ENCODE measurements around the gene PANK4.
"Not testable (repeated sequence)": the region's sequence is repeated elsewhere in the genome, so short reads cannot be mapped to it uniquely, and the experiment has no call there.

PANK4 gene

GRCh38 chr1:2473198-2473597 is 53.2 kb downstream of the PANK4 start:
- no peak for DNase-seq

DNA sequence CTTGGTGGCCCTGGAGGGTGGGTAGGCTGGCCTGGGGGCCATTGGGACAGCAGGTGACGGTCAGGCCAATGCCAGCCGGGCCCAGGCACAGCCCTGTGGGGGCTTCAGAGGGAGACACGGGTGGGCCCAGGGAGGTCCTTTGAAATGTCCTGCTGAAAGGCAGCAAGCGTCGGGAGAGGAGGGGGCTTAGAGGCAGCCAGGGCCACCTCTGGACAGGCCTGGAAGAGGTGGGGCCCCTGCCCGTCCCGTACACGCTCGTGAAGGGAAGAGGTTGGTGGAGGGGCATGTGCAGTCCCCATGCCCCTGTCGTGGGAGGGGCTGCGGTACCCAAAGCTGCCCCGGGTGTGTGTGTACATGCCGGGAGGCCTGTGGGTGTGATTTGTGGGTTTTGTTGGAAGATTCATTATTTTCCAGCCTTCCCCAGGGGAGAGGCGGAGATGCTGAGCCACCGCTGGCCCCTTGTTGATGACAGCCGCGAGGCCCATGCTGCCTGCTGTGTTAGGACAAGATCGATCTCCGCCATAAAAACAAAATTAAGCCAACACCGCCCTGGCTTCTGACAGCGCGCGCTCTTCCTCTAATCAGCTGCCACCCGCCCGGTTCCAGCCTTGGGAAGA is 53.7 kb downstream of the PANK4 start:
- no peak for DNase-seq

- no peak for DNase-seq
These were observed 54.3 kb downstream of the PANK4 start for GRCh38 chr1:2472109-2472508.

DNA sequence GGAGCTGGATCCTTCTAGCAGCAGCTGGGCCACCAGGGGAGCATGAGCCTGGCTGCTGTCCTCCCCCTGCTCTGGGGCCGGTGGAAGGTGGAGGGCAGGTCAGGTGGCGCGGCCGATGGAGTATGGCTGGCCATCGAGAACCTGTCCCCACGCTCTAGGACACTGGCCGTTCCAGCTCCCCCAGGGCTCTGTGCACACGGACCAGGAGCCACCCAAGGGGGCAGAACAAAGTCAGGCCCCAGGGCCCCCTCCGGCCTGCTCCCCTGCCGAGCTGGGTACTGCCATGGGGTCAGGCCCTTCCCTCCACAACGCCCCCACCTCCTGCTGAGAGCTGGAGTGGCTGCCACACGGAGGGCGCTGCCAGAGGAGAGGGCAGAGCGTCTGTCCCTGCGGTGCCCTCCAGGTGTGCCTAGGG is 54.8 kb downstream of the PANK4 start:
- DNase-seq: no peak

GRCh38 chr1:2471159-2471471 is 55.3 kb downstream of the PANK4 start:
- no peak for DNase-seq

GRCh38 chr1:2470290-2471158 is 55.9 kb downstream of the PANK4 start:
- no peak for DNase-seq

GRCh38 chr1:2469103-2469940 is 57.1 kb downstream of the PANK4 start:
- DNase-seq: no peak

GRCh38 chr1:2468540-2468939 is 57.9 kb downstream of the PANK4 start:
- DNase-seq: no peak

DNA sequence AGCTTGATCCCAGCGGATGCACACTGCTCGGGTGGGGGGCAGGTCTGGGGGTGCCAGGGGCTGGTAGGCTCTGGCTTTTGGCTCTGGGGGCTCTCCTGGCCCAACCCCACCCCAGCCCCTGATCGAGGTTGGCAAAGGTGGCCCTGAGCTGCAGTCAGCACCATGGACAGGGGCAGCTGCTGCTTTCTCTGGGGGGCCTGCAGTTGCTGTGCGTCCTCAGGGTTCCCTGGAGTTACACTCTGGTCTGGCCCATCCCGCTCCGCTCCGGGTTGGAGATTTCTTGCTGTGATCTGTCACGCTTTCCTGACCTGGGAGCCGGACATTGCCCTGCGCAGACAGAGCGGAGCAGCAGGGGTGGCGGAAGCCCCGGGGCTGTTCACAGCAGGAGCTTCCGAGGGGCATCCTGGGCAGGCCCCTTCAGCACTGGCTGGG is 58.3 kb downstream of the PANK4 start:
- DNase-seq: peak; percentile 50

DNA sequence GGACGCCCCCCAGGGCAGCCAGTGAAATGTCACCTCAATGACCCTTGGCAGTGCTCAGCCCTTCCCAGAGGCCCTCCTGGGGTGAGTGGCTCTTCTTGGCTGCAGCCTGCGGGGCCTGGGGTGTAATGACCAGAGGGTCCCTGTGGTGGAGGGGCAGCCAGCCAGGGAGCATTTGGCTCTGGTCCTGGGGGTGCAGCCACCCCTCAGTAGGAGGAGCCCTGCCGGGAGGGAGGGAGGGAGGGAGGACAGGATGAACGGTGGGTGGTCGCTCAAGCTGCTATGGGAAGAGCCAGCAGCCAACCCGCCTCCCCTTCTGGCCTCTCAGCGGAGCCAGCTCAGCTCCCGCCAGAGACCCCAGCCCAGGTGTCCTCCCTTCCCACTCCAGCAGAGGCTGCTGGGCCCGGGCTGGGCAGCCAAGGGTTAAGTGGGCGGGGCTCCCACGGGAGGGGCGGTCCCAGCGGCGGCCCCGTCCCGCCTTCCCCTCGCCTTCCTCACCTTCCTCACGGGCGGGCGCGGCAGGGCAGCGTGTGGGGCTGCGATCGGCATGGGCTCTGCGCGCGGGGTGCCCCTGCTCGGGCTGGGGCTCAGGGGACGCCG is 59.3 kb downstream of the PANK4 start:
- DNase-seq: peak; percentile 31

DNA sequence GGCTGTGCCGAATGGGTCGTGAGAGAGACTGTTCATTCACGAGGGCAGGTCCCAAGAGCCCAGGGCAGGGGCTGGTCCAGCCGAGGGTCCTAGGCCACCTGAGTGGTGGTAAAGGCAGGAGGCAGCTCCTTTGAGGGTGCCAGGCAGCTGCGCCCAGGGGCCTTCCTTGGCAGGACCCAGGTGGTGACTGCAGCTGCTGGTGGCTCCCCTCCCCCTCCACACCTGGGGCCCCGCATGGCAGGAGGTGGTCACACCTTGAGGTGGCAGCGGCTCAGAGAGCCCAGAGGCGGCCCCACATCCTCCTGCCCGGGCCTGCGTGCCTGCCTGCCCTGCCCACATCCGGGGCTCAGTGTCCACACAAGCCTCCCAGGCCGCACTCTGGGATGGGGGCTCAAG is 60.1 kb downstream of the PANK4 start:
- no peak for DNase-seq

DNA sequence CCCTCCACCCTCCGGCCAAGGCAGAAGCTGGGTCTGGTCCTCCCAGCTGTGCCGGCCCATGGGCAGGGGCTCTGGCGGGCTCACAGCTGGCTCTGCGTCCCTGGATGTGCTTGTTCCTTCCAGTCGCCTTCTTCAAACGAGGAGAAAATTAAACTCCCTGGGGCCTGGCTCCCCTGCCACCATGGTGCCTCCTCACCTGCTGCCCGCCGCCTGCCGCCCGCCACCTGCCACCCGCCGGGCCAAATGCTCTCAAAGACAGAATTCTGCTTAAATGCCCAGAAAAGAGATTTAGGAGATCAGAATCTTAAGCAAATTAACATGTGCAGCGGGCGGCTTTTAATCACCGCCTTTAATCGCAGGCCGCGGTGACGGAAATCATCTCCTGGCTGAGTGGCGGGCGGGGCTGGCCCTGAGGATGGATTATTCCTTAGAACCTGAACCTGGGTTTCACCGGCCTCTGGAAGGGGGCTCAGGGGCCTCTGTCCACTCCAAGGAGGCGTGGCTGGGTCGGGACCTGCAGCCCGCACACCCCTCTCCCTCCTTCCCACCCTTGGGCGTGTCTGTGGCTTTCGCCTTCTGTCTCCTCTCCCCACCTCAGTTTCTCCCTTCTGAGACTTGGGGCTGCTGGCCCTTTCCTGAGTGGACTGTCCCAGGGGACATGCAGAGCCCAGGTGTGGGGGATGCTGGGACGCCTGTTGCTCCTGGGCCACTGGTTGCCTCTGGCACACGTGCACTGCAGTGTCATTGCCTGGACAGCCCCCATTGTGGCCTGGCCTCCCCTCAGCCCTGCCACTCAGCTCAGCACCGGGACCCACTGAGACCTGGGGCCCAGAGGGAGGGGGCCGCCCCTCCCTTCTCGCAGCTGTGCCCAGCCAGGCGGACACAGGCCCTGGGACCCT is 60.8 kb downstream of the PANK4 start:
- no peak for DNase-seq

DNA sequence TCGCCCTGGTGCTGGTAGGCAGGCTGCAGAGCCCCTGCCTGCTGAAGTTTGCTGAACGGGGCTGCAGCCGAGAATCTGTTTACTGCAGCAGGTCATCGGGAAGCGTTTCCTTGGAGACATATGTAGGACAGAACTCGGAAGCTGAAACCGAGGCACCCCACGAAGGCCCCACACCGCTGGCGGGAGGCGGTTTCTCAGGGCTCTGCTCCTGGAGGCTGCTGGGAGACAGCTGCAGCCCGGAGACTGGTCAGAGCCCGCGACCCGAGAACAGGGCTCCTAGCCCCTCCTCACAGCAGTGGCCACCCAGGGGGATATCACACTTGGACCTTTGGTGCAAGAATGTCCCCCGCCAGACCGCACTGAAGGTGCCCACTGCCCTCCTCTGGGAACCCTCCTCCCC is 63.0 kb downstream of the PANK4 start:
- no peak for DNase-seq

DNA sequence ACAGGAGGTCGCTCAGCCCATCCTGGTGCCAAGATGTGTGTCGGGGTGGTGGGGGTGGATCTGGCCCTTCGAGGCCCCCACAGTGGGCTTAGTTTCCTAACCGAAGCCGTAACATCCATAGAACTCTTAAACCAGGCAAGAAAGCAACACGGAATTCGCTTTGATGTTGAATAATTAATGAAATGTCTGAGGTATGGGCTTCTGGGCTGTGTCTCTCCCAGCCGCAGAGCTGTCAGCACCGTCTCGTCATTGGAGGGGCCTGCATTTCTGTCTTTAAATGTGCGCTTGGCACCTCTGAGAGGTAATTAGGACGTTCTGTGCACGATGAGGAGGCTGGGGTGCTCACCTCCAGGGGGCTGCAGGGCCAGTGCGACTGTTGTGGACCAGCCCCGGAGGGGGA is 63.6 kb downstream of the PANK4 start:
- DNase-seq: no peak

DNA sequence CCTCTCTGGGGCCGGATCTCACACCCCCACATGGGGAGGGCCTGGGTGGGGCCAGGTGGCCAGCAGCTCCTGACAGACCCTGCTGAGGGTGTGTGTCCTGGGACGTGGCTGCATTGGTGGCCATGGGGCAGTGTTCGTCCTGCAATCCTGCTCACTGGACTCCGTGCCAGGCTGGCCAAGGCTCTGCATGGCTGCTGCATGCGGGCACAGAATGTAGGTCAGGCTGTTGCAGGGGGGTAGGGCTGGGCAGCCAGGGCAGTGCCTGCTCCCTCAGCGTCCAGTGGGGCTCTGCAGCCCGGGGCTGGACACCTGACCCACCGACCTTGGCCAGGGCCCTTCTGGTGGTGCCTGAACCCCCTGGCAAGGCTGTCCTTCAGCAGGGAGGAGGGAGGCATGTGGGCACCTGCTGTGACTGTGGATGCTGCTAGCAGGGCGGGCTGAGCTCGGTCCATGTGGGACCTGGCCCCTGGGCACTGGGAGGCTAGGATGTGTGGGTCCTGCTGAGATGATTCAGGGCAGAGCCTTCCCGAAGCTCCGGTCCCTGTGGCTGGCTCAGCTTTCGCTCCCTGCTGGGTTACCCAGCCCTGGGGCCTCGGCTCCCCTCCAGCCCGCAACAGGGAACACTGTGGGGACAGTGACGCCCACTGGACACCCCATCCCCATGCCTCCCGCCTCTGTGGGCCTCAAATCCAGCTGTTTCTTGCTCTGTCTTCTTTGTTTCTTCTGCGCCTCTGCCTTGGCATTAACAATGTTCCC is 65.2 kb downstream of the PANK4 start:
- no peak for DNase-seq

DNA sequence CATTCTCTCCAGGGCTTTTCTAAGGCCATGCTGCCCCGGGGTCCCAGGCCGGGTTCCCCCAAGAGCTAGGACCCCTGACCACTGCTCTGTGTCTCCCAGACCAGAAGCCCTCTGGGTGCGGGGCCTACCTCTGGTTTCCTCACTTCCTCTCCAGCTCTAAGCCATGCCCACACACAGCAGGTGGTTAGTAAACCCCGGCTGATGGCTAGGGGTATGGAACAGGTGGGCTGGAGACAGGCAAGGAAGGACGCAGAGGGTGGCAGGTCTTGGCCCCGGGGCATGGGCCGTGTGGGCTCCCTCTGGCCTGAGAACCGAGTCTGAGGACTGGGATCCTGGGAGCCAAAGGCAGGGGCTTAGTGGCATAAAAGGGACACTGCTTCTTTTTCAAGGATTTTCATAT is 66.2 kb downstream of the PANK4 start:
- no peak for DNase-seq

DNA sequence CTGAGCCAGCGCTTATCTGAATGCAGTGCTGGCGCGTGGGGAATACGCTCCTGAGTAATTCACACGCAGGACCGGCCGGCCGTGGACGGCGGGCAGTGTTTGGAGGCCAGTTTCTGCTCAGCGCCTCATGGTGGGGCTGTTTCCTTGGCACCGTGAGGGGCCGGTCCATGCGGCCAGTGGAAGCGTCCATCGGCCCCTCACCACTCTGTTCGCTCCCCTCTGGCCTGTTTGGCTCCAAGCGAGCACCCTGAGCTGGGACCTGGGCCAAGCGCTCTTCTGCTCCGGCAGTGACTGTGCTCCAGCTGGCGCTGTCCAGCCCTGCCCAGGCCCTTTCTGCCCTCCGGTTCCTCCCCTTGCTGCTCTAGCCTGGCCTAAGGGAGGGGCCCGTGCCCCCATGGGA is 66.6 kb downstream of the PANK4 start:
- DNase-seq: no peak

DNA sequence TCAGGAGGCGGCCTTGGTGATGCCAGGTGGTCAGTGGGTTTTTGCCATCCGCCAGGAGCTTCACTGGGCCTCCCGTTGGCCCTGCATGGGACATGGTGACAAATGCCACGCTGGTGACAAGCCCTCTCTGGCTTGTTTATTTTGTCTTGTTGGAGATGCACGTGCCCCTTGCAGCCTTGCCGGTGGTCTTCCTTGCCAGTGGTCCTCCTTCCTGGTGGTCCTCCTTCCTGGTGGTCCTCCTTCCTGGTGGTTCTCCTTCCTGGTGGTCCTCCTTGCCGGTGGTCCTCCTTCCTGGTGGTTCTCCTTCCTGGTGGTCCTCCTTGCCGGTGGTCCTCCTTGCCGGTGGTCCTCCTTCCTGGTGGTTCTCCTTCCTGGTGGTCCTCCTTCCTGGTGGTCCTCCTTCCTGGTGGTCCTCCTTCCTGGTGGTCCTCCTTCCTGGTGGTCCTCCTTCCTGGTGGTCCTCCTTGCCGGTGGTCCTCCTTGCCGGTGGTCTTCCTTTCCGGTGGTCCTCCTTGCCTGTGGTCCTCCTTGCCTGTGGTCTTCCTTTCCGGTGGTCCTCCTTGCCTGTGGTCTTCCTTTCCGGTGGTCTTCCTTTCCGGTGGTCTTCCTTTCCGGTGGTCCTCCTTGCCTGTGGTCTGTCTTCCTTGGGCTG is 67.2 kb downstream of the PANK4 start:
- not testable (repeated sequence) for DNase-seq

- no peak for DNase-seq
These were observed 67.7 kb downstream of the PANK4 start for GRCh38 chr1:2458687-2459086.
